Skin epidermis (tissue), 12 donors: ENCODE data around the gene CFAP65.

Experiments
- H3K27ac ChIP-seq, 21 experiments: fragments of 200-600 bp; sonication (generic) in 11 of 21; one replicate each; pipeline ENCODE4 v1.5.0; 2020; ENCODE audit warnings: mild to moderate bottlenecking in 3 of 21, inconsistent platforms in 2 of 21, moderate library complexity in 2 of 21
- H3K4me3 ChIP-seq, 7 experiments: fragments of 200-600 bp; sonication (generic) in 2 of 7; one replicate each; pipeline ENCODE4 v1.5.0; 2020; ENCODE audit warnings: inconsistent platforms in 2 of 7, mild to moderate bottlenecking in 2 of 7, moderate library complexity in 1 of 7

The CFAP65 gene

GRCh38 chr2:219018286-219018685 is 23.0 kb downstream of the CFAP65 start:
- Histone ChIP-seq H3K4me3 (no peak overlapping the region), H3K27ac (no peak overlapping the region)

GRCh38 chr2:219017201-219017931 is 23.9 kb downstream of the CFAP65 start:
- Histone ChIP-seq H3K27ac (no peak overlapping the region), H3K4me3 (no peak overlapping the region)

GRCh38 chr2:219016721-219017120 is 24.6 kb downstream of the CFAP65 start:
- Histone ChIP-seq H3K27ac (no peak overlapping the region), H3K4me3 (no peak overlapping the region)

GRCh38 chr2:219010873-219011272 is 30.4 kb downstream of the CFAP65 start:
- Histone ChIP-seq H3K27ac (no peak overlapping the region), H3K4me3 (no peak overlapping the region)

- Histone ChIP-seq H3K27ac (no peak overlapping the region), H3K4me3 (no peak overlapping the region)
Observed at GRCh38 chr2:219010162-219010756, 31.1 kb downstream of the CFAP65 start.

- no peak overlapping the region for H3K27ac ChIP-seq
Observed at GRCh38 chr2:219009294-219009693, 32.0 kb downstream of the CFAP65 start.

GRCh38 chr2:219003979-219004378 is 37.3 kb downstream of the CFAP65 start:
- no peak overlapping the region for H3K4me3 ChIP-seq
- no peak overlapping the region for H3K27ac ChIP-seq

More at GRCh38 chr2:219009294-219009693, 32.0 kb downstream of the CFAP65 start:
- H3K4me3 ChIP-seq: no peak overlapping the region

- Histone ChIP-seq H3K4me3 (peak overlapping the region in 1 of 7 experiments; percentile 2), H3K27ac (no peak overlapping the region)
Observed at GRCh38 chr2:219003267-219003634, 38.1 kb downstream of the CFAP65 start.

GRCh38 chr2:219002395-219003266 is 38.7 kb downstream of the CFAP65 start:
- peak overlapping the region in 3 of 7 experiments; percentile 0 to 18 (median 4) for H3K4me3 ChIP-seq
- H3K27ac ChIP-seq: no peak overlapping the region

GRCh38 chr2:219001577-219002394 is 39.5 kb downstream of the CFAP65 start:
- H3K27ac ChIP-seq: peak overlapping the region in 1 of 21 experiments; percentile 14
- peak overlapping the region in 5 of 7 experiments; percentile 8 to 20 (median 11) for H3K4me3 ChIP-seq

GRCh38 chr2:219001100-219001576 is 40.2 kb downstream of the CFAP65 start:
- Histone ChIP-seq H3K27ac (peak overlapping the region in 1 of 21 experiments; percentile 14), H3K4me3 (peak overlapping the region in 5 of 7 experiments; percentile 8 to 20 (median 11))

GRCh38 chr2:219000569-219000960 is 40.8 kb downstream of the CFAP65 start:
- no peak overlapping the region for H3K4me3 ChIP-seq
- H3K27ac ChIP-seq: no peak overlapping the region

GRCh38 chr2:218999881-219000568 is 41.3 kb downstream of the CFAP65 start:
- Histone ChIP-seq H3K4me3 (no peak overlapping the region), H3K27ac (no peak overlapping the region)

GRCh38 chr2:218999021-218999880 is 42.1 kb downstream of the CFAP65 start:
- Histone ChIP-seq H3K27ac (no peak overlapping the region), H3K4me3 (no peak overlapping the region)

- no peak overlapping the region for H3K27ac ChIP-seq
- H3K4me3 ChIP-seq: no peak overlapping the region
Observed at GRCh38 chr2:218998414-218999002, 42.8 kb downstream of the CFAP65 start.

GRCh38 chr2:218997731-218998130 is 43.6 kb downstream of the CFAP65 start:
- no peak overlapping the region for H3K27ac ChIP-seq

GRCh38 chr2:218996937-218997336 is 44.4 kb downstream of the CFAP65 start:
- H3K27ac ChIP-seq: no peak overlapping the region
- H3K4me3 ChIP-seq: no peak overlapping the region

More at GRCh38 chr2:218997731-218998130, 43.6 kb downstream of the CFAP65 start:
- H3K4me3 ChIP-seq: no peak overlapping the region
